Mononuclear cell (primary cell): ENCODE data around the gene PPIP5K2. TPM values are rescaled to one million over a fixed set of nuclear protein-coding genes. Genes with fewer than 3 reads are reported as not detected.
"Not testable (repeated sequence)": the region's sequence is repeated elsewhere in the genome, so short reads cannot be mapped to it uniquely, and the experiment has no call there.

Experiments
- H3K27me3 ChIP-seq: 2 replicates; pipeline ENCODE4 v1.6.0; 2011; ENCODE audit warnings: low read length, control low read depth; ENCODE audit not compliant: insufficient read depth
- H3K4me1 ChIP-seq: 2 replicates; pipeline ENCODE4 v1.5.1; 2011; ENCODE audit warnings: mild to moderate bottlenecking, low read length, control low read depth; ENCODE audit not compliant: insufficient read depth
- H3K4me3 ChIP-seq: 2 replicates; pipeline ENCODE4 v1.5.1; 2011; ENCODE audit warnings: mild to moderate bottlenecking, low read length, moderate library complexity
- H3K9me3 ChIP-seq: 2 replicates; pipeline ENCODE4 v1.5.1; 2011; ENCODE audit warnings: low read depth, mild to moderate bottlenecking, control low read depth, low read length
- total RNA-seq: library from RNA; depleted of rRNA; stranded (reverse); fragments of >200 nt; gene quantifications from one replicate; pipeline ENCODE4 v1.2.3, GENCODE V29; 2012

PPIP5K2 gene
- total RNA-seq, 1 donor: 55.4 TPM

DNA sequence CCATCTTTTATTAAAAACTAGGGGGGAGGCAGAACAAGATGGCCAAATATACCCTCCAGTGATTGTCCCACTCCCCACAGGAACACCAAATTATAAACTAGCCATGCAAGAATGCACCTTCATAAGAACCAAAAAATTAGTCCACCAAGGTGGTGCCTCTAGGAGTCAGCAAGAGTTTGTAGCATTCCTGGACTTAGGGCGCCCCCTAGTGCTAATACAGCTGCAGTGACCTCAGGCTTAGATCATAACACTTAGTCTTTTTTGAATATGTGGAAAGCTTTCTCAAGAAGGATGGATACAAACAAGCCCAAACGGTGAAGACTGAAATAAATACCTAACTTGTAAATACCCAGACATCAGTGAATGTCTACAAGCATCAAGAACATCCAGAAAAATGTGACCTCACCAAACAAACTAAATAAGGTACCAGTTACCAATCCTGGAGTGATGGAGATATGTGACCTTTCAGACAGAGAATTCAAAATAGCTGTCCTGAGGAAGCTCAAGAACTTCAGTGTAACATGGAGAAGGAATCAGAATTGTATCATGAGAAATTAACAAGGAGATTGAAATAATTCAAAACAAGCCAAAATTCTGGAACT is 19.3 kb downstream of the PPIP5K2 start:
- Histone ChIP-seq H3K4me3 (no peak overlapping the region), H3K27me3 (no peaks in the 10 kb centered on the region), H3K4me1 (no peaks in the 10 kb centered on the region), H3K9me3 (no peaks in the 10 kb centered on the region)

DNA sequence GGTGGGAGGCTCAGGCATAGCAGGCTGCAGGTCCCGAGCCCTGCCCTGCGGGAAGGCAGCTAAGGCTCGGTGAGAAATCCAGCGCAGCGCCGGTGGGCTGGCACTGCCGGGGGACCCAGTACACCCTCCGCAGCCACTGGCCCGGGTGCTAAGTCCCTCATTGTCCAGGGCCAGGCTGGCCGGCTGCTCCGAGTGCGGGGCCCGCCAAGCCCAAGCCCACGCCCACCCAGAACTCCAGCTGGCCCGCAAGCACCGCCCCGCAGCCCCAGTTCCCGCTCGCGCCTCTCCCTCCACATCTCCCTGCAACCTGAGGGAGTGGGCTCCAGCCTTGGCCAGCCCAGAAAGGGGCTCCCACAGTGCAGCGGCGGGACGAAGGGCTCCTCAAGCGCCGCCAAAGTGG is 22.0 kb downstream of the PPIP5K2 start:
- not testable (repeated sequence) for H3K9me3 ChIP-seq, H3K4me3 ChIP-seq, H3K27me3 ChIP-seq, H3K4me1 ChIP-seq

DNA sequence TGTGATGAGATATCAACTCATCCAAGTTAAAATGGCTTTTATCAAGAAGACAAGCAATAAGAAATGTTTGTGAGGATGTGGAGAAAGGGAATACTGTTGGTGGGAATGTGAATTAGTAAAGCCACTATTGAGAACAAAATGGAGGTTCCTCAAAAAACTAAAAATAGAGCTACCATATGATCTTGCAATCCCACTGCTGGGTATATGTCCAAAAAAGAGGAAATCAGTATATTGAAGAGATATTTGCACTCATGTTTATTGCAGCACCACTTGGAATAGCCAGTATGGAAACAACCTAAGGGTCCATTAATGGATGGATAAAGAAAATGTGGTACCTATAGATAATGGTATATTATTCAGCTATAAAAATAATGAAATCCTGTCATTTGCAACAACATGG is 25.1 kb downstream of the PPIP5K2 start:
- H3K27me3 ChIP-seq: no peaks in the 10 kb centered on the region
- no peaks in the 10 kb centered on the region for H3K4me1 ChIP-seq
- no peaks in the 10 kb centered on the region for H3K9me3 ChIP-seq
- no peak overlapping the region for H3K4me3 ChIP-seq

DNA sequence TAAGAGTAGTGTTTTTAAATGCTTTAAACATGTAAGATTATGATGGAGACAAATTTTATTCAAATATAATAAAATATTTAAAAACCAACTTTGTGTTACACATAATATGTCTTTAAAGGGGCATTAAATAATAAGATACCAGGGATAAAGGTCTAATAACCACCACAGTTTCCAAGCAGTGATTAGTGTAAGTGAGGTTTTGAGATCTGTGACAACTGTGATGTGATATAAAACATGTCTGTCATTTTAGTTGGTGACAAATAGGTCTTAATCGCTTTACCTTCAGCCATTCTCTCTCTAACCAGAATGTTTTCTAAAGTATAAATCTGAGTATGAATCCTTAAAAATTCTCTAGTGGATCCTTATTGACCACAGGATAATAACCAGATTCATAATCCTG is 28.1 kb downstream of the PPIP5K2 start:
- no peaks in the 10 kb centered on the region for H3K4me1 ChIP-seq
- H3K27me3 ChIP-seq: no peaks in the 10 kb centered on the region
- no peak overlapping the region for H3K4me3 ChIP-seq
- H3K9me3 ChIP-seq: no peaks in the 10 kb centered on the region

DNA sequence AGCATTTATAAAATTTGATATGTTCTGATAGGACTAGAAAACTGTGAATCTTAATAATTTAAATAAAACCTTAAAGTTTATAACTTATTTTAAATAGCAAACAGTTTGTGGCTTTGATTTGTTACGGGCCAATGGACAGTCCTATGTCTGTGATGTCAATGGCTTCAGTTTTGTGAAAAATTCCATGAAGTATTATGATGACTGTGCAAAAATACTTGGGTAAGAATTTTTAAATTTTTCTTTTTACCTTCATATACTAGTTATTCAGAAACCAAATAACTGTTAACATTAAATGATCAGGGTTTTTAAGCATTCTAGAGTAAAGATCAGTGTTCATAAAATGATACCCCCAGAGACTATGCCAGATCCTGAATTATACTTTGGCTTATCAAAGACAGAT is 31.1 kb downstream of the PPIP5K2 start:
- H3K4me3 ChIP-seq: no peak overlapping the region
- no peaks in the 10 kb centered on the region for H3K9me3 ChIP-seq
- H3K27me3 ChIP-seq: no peaks in the 10 kb centered on the region
- no peaks in the 10 kb centered on the region for H3K4me1 ChIP-seq

DNA sequence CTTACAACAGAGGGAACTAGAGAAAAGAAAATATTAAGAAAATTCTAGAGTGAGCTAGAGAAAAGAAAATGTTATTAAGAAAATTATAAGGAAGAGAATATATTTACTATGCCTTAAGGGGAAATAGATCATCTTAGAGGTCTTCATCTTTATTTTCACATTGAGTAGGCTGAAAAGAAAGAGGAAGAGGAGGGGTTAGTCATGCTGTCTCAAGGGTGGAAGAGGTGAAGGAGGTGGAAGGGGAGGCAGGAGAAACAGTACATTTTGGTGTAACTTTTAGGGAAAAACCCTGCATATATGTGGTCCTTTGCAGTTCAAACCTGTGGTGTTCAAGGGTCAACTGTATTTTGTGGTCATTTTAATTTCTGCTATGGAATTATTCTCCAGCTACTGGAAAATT is 46.6 kb downstream of the PPIP5K2 start:
- Histone ChIP-seq H3K4me3 (no peak overlapping the region), H3K27me3 (no peaks in the 10 kb centered on the region)

DNA sequence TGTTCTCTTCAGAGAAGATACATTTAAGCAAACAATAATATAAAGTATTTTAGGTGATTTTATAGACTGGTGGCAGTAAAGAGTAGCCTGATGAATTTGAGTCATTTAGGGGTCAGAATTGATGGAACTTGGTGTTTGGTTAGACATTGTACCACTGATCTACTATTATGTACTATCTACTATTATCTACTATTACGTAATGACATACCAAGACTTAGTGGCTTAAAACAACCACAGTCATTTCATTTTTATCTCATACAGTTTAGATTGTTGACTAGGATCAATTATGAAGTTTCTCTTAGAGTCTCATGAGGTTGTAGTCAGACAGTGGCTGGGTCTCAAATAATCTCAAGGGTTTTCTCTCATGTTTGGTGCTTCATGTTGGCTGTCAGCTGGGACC is 54.0 kb downstream of the PPIP5K2 start:
- H3K9me3 ChIP-seq: no peaks in the 10 kb centered on the region

More for the DNA sequence above, 46.6 kb downstream of the PPIP5K2 start:
- Histone ChIP-seq H3K9me3 (no peaks in the 10 kb centered on the region), H3K4me1 (no peaks in the 10 kb centered on the region)

DNA sequence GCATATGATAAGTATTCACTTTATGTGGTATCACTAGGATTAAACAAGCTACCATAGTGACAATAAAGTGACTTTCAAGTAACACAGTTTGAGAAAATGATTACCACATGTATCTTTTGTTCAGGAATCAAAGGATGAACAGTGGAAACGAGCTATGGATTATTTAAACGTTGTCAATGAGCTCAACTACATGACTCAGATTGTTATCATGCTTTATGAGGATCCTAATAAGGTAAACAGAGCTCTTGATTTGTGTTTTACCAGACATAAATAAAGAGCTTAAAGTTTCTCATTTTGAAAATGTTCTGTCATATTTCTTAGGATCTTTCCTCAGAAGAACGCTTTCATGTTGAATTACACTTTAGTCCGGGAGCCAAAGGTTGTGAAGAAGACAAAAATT is 57.4 kb downstream of the PPIP5K2 start:
- H3K9me3 ChIP-seq: no peaks in the 10 kb centered on the region

More for the DNA sequence above, 54.0 kb downstream of the PPIP5K2 start:
- no peak overlapping the region for H3K4me3 ChIP-seq
- no peaks in the 10 kb centered on the region for H3K4me1 ChIP-seq
- H3K27me3 ChIP-seq: no peaks in the 10 kb centered on the region

DNA sequence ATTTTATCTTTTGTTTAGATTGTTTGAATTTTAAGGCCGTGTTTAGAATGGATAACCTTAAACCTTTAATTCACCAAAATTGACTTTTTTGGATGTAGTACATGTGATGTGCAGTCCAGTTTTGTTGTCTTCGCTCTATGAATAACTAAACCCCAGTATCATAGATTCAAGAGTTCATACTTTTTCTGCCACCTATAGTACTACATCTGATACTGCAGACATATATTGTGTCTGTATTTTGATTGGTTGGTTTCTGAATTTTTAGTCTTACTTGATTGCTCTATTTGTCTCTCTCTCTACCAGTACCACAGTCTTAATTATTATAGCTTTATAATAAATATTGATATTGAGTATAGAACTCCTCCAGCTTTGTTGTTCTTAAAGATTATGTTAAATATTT is 58.1 kb downstream of the PPIP5K2 start:
- Histone ChIP-seq H3K4me1 (no peaks in the 10 kb centered on the region), H3K9me3 (no peaks in the 10 kb centered on the region), H3K27me3 (no peaks in the 10 kb centered on the region), H3K4me3 (no peak overlapping the region)

More for the DNA sequence above, 57.4 kb downstream of the PPIP5K2 start:
- Histone ChIP-seq H3K4me3 (no peak overlapping the region), H3K4me1 (no peaks in the 10 kb centered on the region), H3K27me3 (no peaks in the 10 kb centered on the region)

DNA sequence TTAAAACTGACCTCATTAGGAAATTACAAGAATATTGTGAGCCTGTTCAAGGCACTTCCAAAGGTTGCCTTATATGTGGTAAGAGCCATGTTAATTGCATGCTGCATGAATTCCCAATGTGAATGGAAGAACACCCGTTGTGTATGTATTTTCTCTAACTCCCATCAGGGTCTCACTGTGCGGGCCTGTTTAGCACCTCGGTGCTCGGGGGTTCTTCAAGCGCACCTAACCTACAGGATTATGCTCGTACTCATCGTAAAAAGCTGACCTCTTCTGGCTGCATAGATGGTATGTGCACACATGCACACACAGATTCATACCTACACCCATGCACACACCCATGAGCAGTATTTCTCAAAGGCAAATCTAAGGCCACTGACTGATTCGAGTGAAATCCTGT is 66.1 kb downstream of the PPIP5K2 start:
- Histone ChIP-seq H3K4me3 (no peak overlapping the region), H3K4me1 (no peaks in the 10 kb centered on the region), H3K27me3 (no peaks in the 10 kb centered on the region), H3K9me3 (no peaks in the 10 kb centered on the region)

DNA sequence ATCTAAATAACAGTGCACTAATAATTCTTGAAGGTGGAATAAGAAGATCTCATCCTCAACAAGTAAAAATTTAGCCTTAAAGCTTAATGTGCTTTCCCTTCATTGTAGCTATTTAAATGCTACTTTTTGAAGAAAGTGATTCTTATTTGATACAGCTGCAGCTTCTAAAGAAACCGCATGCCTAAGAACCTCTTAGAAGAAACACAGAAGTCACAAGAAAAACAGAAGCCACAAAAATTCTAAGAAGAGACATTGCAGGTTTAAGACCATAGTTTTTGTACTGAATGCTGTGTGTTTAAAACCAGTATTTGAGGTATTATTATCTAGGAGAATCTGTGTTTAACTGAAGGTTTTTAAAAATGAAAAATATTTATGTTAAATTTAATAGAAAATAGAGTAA is 68.3 kb downstream of the PPIP5K2 start:
- Histone ChIP-seq H3K9me3 (no peaks in the 10 kb centered on the region), H3K4me1 (no peaks in the 10 kb centered on the region), H3K4me3 (no peak overlapping the region), H3K27me3 (no peaks in the 10 kb centered on the region)

DNA sequence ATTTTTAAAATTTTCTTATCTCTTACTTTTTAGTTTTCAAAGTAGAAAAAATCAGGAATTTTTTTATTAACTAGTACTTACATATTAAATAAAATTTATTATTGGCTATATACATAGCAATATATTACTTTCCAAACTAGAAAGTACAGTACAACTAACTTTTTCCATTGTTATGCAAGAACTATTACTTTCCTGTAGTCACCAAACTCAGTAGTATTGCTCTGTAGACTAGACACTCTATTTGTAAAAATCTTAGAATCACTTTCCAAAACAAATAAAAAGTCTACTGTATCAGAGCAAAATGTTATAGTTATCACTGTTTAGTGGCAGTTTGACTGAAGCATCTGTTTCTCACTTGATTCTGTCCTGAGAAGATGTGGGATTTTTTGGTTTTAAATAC is 83.1 kb downstream of the PPIP5K2 start:
- Histone ChIP-seq H3K4me1 (peaks cover 6% of the 10 kb centered on the region), H3K4me3 (no peak overlapping the region), H3K9me3 (no peaks in the 10 kb centered on the region), H3K27me3 (no peaks in the 10 kb centered on the region)

DNA sequence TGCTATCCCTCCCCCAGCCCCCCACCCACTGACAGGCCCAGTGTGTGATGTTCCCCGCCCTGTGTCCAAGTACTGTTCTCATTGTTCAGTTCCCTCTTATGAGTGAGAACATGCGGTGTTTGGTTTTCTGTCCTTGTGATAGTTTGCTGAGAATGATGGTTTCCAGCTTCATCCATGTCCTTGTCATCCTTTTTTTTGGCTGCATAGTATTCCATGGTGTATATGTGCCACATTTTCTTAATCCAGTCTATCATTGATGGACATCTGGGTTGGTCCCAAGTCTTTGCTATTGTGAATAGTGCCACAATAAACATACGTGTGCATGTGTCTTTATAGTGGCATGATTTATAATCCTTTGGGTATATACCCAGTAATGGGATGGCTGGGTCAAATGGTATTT is 84.9 kb downstream of the PPIP5K2 start:
- H3K4me1 ChIP-seq, H3K4me3 ChIP-seq, H3K27me3 ChIP-seq, H3K9me3 ChIP-seq: not testable (repeated sequence)

DNA sequence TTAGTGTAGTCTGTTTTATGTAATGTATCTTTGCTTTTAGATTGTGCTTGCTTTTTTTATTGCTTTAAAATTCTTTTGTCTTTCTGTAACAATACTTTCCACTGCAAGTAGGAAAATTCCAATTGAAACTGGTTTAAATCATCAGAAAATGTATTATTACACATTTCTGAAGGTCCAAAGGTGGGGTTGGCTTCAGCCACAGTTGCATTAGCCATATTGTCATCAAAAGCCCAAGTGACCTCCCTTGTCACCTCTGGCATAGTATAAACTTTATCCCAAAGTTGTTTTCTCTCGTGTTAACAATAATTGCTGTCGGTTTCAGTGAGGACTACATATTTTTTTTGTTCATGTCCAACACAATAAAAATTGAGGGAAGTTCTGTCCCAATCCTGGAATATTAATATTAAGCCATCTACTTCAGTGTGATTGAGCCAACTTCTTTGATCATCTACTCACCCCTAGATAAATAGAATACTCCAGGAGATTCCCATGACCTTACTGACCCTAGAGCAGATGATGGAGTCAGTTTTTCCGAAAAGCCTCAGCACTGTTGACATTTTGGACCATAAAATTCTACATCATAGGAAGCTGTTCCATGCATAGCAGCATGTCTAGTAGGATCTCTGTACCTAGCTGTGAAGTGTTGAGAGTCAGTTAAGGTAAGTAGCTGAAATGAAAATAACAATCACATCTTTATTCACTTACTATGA is 86.0 kb downstream of the PPIP5K2 start:
- H3K27me3 ChIP-seq: no peaks in the 10 kb centered on the region
- H3K4me1 ChIP-seq: peaks cover 6% of the 10 kb centered on the region
- H3K9me3 ChIP-seq: no peaks in the 10 kb centered on the region
- no peak overlapping the region for H3K4me3 ChIP-seq

DNA sequence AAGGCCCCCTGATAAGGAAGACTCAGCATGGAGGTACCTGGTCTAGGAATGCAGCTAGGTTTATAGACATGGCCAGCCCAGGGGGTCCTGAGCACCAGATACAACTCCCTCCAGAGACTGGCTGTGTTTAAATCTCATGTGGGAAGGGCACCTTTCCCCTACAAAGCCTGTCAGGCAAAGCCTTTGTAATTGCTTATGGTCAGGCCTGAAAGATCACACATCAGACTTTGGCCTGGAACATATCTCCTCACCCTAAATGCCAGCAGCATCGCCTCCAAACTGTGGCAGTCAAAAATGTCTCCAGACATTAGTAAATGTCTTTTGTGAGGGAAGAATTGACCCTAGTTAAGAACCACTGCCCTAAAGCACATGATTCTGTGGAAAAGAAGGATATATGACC is 86.9 kb downstream of the PPIP5K2 start:
- H3K9me3 ChIP-seq: no peaks in the 10 kb centered on the region
- no peaks in the 10 kb centered on the region for H3K27me3 ChIP-seq
- peaks cover 9% of the 10 kb centered on the region for H3K4me1 ChIP-seq
- H3K4me3 ChIP-seq: no peak overlapping the region

DNA sequence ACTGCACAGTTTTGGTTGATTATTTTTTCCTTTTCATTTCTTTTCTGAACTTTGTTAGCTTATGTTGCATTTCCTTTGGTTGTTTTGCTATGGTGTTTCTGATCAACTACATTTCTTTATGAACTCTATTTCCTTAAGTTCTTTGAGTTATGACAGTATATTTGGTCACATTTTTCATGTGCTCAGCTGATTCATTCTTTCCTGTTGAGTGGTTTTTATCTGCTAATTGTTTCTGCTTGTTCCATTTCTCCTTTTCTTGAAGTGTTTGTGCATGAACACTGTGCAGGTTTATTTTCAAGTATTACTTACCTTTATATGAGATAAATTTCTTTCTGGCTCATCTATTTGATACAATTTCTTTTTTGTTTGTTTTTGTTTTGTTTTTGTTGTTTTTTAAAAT is 87.6 kb downstream of the PPIP5K2 start:
- no peak overlapping the region for H3K4me3 ChIP-seq
- no peaks in the 10 kb centered on the region for H3K27me3 ChIP-seq
- H3K9me3 ChIP-seq: no peaks in the 10 kb centered on the region
- H3K4me1 ChIP-seq: peaks cover 11% of the 10 kb centered on the region
